CD4-positive, alpha-beta T cell (primary cell): ENCODE measurements around the gene C9orf72. TPM values are rescaled to one million over a fixed set of nuclear protein-coding genes. Genes with fewer than 3 reads are reported as not detected.

Source experiments
- ATAC-seq: fragments of 200-7000 bp; cut with Tn5 transposase; one replicate; pipeline ENCODE4 v1.10.0; 2022; ENCODE audit warnings: mild to moderate bottlenecking; ENCODE audit not compliant: poor library complexity
- CTCF ChIA-PET: fragments of 350-600 bp; sonication (Branson Sonifier 250); formaldehyde crosslinking; loops from one replicate; lab custom pipeline; 2021; ENCODE audit warnings: antibody characterized with exemption, inconsistent platforms; lab: Charles Lee
- POLR2A ChIA-PET: fragments of 350-600 bp; sonication (Branson Sonifier 250); formaldehyde crosslinking; loops from one replicate; lab custom pipeline; 2021; ENCODE audit warnings: antibody characterized with exemption, inconsistent platforms; lab: Charles Lee
- DNase-seq, 14 experiments: peaks; one replicate each; pipeline ENCODE4 v3.0.0-alpha.2; 2013 to 2020; ENCODE audit warnings: mixed read lengths in 2 of 14
- H3K27ac ChIP-seq, 2 donors: one replicate each; pipeline versions ENCODE4 v1.5.1 to v1.7.0; 2013; ENCODE audit warnings: low read length in 2 of 2, low read depth in 1 of 2, mild to moderate bottlenecking in 1 of 2
- H3K27me3 ChIP-seq, 2 experiments: 1 replicate in 1 of 2; 2 replicates in 1 of 2; pipeline versions ENCODE4 v1.6.1 to v1.7.0; 2013; ENCODE audit warnings: low read length in 2 of 2, control low read depth in 1 of 2, mild to moderate bottlenecking in 1 of 2, moderate library complexity in 1 of 2; ENCODE audit not compliant: insufficient read depth in 2 of 2, control insufficient read depth in 1 of 2
- H3K36me3 ChIP-seq: one replicate; pipeline ENCODE4 v1.6.1; 2013; ENCODE audit warnings: low read length, control low read depth; ENCODE audit not compliant: insufficient read depth
- H3K4me1 ChIP-seq: one replicate; pipeline ENCODE4 v1.6.1; 2013; ENCODE audit warnings: low read length, control low read depth; ENCODE audit not compliant: insufficient read depth
- H3K4me3 ChIP-seq: one replicate; pipeline ENCODE4 v1.5.1; 2013; ENCODE audit warnings: mild to moderate bottlenecking, low read length, moderate library complexity
- H3K9me3 ChIP-seq, 2 experiments: 1 replicate in 1 of 2; 2 replicates in 1 of 2; pipeline versions ENCODE4 v1.6.1 to v1.7.0; 2013; ENCODE audit warnings: low read length in 2 of 2, mild to moderate bottlenecking in 2 of 2, control low read depth in 1 of 2, moderate library complexity in 1 of 2; ENCODE audit not compliant: control insufficient read depth in 1 of 2, insufficient read depth in 1 of 2
- H3K27ac Mint-ChIP-seq: one replicate; pipeline ENCODE4 v1.8.0; 2020; ENCODE audit warnings: mixed read lengths
- H3K27me3 Mint-ChIP-seq: one replicate; pipeline ENCODE4 v1.8.0; 2021; ENCODE audit warnings: mixed read lengths
- H3K36me3 Mint-ChIP-seq: one replicate; pipeline ENCODE4 v1.8.0; 2021; ENCODE audit warnings: low read depth, mixed read lengths
- H3K4me1 Mint-ChIP-seq: one replicate; pipeline ENCODE4 v1.8.0; 2021; ENCODE audit warnings: low read depth, mixed read lengths
- H3K4me3 Mint-ChIP-seq: one replicate; pipeline ENCODE4 v1.8.0; 2020; ENCODE audit warnings: mild to moderate bottlenecking, mixed read lengths
- H3K9me3 Mint-ChIP-seq: one replicate; pipeline ENCODE4 v1.8.0; 2020; ENCODE audit warnings: mixed read lengths
- intact Hi-C, 2 experiments: fragments of 100-400 bp; cut with DNase I in 1 of 2; cut with micrococcal nuclease in 1 of 2; formaldehyde crosslinking; loops; one replicate each; pipeline versions ENCODE4 v1.15.1 to v1.9.0; 2023 to 2025; cut with DNase I, micrococcal nuclease
- total RNA-seq, 174 experiments: library from RNA in 2 of 174; stranded (reverse) in 2 of 174; gene quantifications; one replicate each; pipeline ENCODE4 v1.2.3 and lab custom pipeline; 2021 to 2026
- TF ChIP-seq, protein P1 (sequence below): fragments of 200-600 bp; IDR thresholded peaks from one replicate; pipeline ENCODE4 v1.8.0; 2022; ENCODE audit warnings: antibody characterized with exemption, mild to moderate bottlenecking

C9orf72 gene
- total RNA-seq, 2 experiments from 2014 or later, result 36.9 to 39.2 TPM

DNA sequence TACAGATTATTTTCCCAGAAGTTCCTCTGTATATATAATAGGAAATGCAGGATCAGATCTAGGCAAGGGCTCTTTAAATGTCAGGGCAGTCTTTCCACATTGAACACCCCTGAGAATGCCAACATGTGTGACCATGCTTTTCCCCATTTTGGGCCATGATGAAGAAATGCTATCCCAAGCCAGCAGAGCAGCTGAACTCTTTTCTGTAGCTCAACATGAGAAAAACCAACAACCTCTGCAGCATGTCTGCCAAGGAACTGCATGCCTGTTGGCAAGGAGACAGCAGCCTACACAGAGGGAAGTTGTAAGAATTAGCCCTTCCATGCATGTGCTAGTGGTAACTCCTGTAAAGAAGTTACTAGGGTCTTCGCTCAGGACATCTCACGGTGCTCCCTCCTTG is 58.7 kb downstream of the C9orf72 start:
- TF ChIP-seq, protein P1, sequence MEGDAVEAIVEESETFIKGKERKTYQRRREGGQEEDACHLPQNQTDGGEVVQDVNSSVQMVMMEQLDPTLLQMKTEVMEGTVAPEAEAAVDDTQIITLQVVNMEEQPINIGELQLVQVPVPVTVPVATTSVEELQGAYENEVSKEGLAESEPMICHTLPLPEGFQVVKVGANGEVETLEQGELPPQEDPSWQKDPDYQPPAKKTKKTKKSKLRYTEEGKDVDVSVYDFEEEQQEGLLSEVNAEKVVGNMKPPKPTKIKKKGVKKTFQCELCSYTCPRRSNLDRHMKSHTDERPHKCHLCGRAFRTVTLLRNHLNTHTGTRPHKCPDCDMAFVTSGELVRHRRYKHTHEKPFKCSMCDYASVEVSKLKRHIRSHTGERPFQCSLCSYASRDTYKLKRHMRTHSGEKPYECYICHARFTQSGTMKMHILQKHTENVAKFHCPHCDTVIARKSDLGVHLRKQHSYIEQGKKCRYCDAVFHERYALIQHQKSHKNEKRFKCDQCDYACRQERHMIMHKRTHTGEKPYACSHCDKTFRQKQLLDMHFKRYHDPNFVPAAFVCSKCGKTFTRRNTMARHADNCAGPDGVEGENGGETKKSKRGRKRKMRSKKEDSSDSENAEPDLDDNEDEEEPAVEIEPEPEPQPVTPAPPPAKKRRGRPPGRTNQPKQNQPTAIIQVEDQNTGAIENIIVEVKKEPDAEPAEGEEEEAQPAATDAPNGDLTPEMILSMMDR, result no peak
- Mint-ChIP-seq H3K4me3 (no peak overlapping the region), H3K36me3 (no peaks in the 10 kb centered on the region), H3K4me1 (no peaks in the 10 kb centered on the region), H3K27me3 (no peaks in the 10 kb centered on the region), H3K9me3 (no peaks in the 10 kb centered on the region), H3K27ac (no peak overlapping the region)
- Histone ChIP-seq H3K4me3 (no peak overlapping the region), H3K9me3 (no peaks in the 10 kb centered on the region), H3K27ac (no peak overlapping the region), H3K27me3 (no peaks in the 10 kb centered on the region), H3K36me3 (no peaks in the 10 kb centered on the region), H3K4me1 (no peaks in the 10 kb centered on the region)
- ATAC-seq (no peak), DNase-seq (no peak)
- intact Hi-C loops, result no loop called here
- CTCF ChIA-PET, result no interaction called here
- POLR2A ChIA-PET, result no interaction called here

DNA sequence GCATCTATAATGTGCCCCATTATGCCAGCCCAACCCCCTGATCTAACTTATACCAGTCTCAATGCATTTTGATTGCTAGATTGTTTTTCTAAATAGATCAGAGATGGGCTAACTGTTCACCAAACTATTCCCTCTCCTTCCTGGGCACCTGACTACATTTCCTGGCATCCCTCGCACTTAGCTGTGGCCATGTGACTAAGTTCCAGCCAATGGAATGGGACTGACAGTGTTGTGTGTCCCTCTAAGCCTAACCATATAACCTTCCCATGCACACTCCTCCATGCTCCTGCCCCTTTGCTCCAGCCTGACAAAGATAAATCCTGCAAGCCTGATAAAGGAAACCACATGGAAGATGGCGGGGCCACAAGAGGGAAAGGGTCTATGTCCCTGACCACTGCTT is 61.5 kb downstream of the C9orf72 start:
- Mint-ChIP-seq H3K36me3 (no peaks in the 10 kb centered on the region), H3K27me3 (no peaks in the 10 kb centered on the region), H3K27ac (no peak overlapping the region), H3K4me1 (no peaks in the 10 kb centered on the region), H3K4me3 (no peak overlapping the region), H3K9me3 (no peaks in the 10 kb centered on the region)
- no peak overlapping the region for H3K4me3 ChIP-seq
- POLR2A ChIA-PET, result no interaction called here
- CTCF ChIA-PET, result interaction anchor here (1.1 kb wide), 1 partner anchor 18 kb away, joined by 3 read pairs; the partner anchor contains the start of gene MOB3B
- no peak for ATAC-seq
- H3K27me3 ChIP-seq, result no peaks in the 10 kb centered on the region
- H3K4me1 ChIP-seq, result no peaks in the 10 kb centered on the region
- TF ChIP-seq, protein P1, result no peak
- H3K9me3 ChIP-seq, result no peaks in the 10 kb centered on the region
- no peaks in the 10 kb centered on the region for H3K36me3 ChIP-seq
- H3K27ac ChIP-seq, result no peak overlapping the region
- DNase-seq, result no peak
- intact Hi-C loops, result no loop called here

DNA sequence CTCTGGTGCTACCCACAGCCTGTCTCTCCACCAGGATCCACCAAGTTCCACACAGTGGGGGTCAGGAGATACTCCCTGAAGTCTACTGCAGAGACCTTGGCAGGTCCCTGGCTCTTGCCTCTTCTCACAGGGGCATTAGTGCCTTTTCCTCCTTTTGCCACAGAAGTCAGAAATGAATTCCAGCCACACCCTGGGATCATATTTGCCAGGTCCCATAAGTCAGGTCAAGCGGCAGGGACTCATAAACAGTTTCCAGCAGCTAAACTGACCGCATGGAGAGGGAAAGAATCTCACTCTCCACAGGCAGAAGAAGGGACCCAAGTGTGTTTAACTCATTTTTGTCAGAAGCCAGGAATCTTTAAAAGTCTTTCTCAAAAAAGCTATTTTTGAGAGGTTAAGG is 62.5 kb downstream of the C9orf72 start:
- Histone ChIP-seq H3K4me3 (no peak overlapping the region), H3K27me3 (no peaks in the 10 kb centered on the region), H3K4me1 (no peaks in the 10 kb centered on the region), H3K36me3 (no peaks in the 10 kb centered on the region), H3K27ac (no peak overlapping the region), H3K9me3 (no peaks in the 10 kb centered on the region)
- Mint-ChIP-seq H3K27ac (no peak overlapping the region), H3K9me3 (no peaks in the 10 kb centered on the region), H3K27me3 (no peaks in the 10 kb centered on the region), H3K4me3 (no peak overlapping the region), H3K36me3 (no peaks in the 10 kb centered on the region), H3K4me1 (no peaks in the 10 kb centered on the region)
- TF ChIP-seq, protein P1, result no peak
- intact Hi-C loops, result no loop called here
- no peak for ATAC-seq
- CTCF ChIA-PET, result interaction anchor here (1.1 kb wide), 1 partner anchor 19 kb away, joined by 3 read pairs; the partner anchor contains the start of gene MOB3B
- POLR2A ChIA-PET, result no interaction called here
- DNase-seq, result no peak
